ENCODE results near the gene MXRA7.
"Not testable (repeated sequence)": the region's sequence is repeated elsewhere in the genome, so short reads cannot be mapped to it uniquely, and the experiment has no call there.

Gene MXRA7

GRCh38 chr17:76641501-76641900 lies 69.3 kb downstream of the MXRA7 start:
- DNase-seq, result no peak

DNA sequence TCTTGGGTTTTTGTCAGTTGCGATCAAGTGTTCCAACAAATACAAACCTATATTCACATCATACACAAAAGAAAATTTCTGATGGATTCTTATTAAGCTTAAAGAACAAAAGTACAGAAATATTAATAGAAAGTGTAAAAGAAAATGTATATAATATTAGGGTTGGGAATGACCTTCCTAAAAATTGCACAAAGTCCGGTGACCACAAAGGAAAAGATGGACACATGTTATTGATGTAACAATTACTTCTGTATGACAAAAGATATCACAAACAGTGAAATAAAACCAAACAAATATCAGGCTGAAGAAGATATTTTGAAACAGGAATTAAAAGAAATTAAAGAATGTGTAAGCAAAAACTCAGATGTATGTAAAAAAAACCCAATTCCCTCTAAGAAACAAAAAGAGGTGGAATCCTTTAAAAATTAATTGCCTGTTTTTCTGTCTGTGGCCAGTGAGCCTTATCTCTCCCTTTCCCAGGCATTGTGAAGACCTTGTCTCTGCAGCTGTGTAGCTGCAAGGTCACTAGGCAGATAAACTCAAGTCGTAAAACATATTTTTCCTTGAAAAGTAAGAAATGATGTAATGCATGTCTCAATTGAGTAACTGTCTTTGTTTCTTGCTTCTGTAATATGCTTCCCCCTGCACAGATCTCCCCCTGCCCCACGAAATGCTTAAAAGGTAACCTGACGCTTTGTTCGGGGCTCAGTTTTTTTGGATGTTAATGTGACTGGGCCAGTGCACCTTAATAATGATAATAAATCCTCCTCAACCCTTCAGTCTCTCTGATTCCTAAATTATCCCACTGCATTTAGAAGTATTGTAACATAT lies 70.0 kb downstream of the MXRA7 start:
- DNase-seq, result no peak

DNA sequence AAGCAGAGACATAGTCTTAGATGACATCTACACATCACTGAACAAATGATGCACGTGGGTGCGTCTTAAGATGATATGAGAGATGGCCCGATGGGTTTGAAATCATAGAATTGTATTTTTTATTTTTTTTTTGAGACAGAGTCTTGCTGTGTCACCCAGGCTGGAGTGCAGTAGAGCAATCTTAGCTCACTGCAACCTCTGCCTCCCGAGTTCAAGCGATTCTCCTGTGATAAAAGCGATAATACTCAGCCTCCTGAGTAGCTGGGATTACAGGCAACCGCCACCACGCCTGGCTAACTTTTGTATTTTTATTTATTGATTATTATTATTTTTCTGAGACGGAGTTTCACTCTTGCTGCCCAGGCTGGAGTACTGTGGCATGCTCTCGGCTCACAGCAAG lies 72.5 kb downstream of the MXRA7 start:
- DNase-seq, result no peak

- not testable (repeated sequence) for DNase-seq
Observed at GRCh38 chr17:76636486-76637206, 74.1 kb downstream of the MXRA7 start.

- no peak for DNase-seq
Observed at GRCh38 chr17:76635659-76636360, 75.0 kb downstream of the MXRA7 start.

DNA sequence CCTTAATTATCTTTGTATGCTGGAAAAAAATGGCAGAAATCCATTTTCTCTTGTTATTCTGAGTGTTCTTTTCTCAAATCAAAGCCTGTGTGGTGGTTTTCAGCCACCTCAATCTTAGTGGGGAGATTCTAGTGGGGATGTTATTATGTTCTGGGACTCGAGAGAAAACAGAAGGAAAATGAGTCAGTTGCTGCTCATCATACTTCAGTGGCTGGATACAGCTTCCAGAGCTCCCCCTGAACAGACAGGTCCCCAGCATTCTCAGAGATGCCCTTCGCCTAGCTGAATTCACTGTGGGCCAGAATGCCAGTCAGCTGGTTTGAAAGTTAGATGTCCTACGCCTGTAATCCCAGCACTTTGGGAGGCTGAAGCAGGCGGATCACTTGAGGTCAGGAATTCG lies 75.7 kb downstream of the MXRA7 start:
- DNase-seq, result no peak

DNA sequence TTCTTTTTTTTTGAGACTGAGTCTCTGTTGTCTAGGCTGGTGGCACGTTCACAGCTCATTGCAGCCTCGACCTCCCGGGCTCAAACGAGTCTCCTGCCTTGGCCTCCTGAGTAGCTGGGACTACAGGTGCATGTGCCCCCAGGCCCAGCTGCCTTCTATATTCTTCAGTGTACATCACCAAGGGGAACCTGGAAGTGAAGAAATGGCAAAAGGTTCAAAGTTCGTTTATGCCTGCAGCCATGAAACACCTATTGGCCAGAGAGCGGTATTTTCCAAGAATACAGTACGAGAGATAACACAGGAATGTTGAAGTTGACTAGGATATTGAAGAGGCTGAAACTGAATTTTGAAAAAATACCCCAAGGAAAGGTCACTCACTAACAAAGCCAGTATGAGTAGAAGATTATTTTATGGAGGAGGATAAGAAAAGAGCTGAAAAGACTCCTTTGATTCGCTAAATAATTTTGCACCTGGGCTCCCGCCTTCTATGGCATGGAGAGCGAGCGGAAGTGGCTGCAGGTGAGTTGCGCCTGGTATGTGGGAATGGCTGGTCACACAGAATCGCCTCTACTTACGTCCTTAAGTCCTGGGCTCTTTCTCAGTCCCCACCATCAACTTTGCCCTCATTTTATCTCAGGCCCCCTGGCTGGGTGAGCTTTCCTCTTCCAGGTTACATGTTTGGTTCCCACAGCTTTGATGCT lies 77.0 kb downstream of the MXRA7 start:
- no peak for DNase-seq

GRCh38 chr17:76631821-76632565 lies 78.8 kb downstream of the MXRA7 start:
- no peak for DNase-seq

DNA sequence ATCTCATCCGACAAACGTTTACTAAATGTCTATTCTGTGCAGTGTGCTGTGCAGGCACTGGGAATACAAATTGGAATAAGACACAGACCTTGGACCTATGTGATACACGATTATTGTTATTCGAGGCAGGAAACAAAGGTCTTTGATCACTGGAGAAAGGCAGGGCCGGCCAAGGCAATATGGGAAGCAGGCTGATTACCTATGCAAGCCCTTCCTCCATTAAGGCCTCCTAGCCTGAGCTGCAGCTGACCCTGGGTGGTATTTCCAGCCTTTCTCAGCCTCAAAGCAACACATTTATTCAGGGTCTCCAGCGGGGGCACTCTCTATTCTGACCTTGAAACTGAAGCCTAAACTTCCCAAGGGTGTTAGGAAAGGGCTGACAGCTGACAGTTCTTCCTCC lies 80.6 kb downstream of the MXRA7 start:
- no peak for DNase-seq
